ENCODE measurements around the gene ANOS1. TPM values are rescaled to one million over a fixed set of nuclear protein-coding genes. Genes with fewer than 3 reads are reported as not detected.

ANOS1 gene
- polyA plus RNA-seq, 2 of the 4 experiments (the other 2 are of a cell fraction), result 0.04 TPM; not detected in 1

- ATAC-seq (no peak), FAIRE-seq (no peak), DNase-seq (ENCODE audit: low read depth in 1 of 2, low spot score in 1 of 2) (no peak)
- no peak for TF ChIP-seq EHF (CRISPR knock-in tag; IDR thresholded peaks at IDR 0.05)
- TF ChIP-seq TFCP2L1 (CRISPR knock-in tag; IDR thresholded peaks at IDR 0.05), result no peak
- TF ChIP-seq BCL3 (IDR thresholded peaks at IDR 0.05), result no peak
- TF ChIP-seq HOXA7 (CRISPR knock-in tag; IDR thresholded peaks at IDR 0.05), result no peak
- no peak for TF ChIP-seq GATA3 (IDR thresholded peaks at IDR 0.05; ENCODE audit: borderline replicate concordance)
- TF ChIP-seq CBX8 (IDR thresholded peaks at IDR 0.05), result no peak
- no peak for TF ChIP-seq ZFP36 (IDR thresholded peaks at IDR 0.05; ENCODE audit: borderline replicate concordance, partially characterized antibody)
- TF ChIP-seq CHD2 (IDR thresholded peaks at IDR 0.05; ENCODE audit: low read length, partially characterized antibody), result no peak
- TF ChIP-seq ATOH8 (CRISPR knock-in tag; IDR thresholded peaks at IDR 0.05; ENCODE audit: low read depth), result no peak
- no peak for TF ChIP-seq EHMT2 (IDR thresholded peaks at IDR 0.05; ENCODE audit: low read depth)
- no peak for TF ChIP-seq MAFK (IDR thresholded peaks at IDR 0.05; ENCODE audit: partially characterized antibody)
- TF ChIP-seq USF2 (IDR thresholded peaks at IDR 0.05), result no peak
- TF ChIP-seq NFE2L2 (conservative IDR thresholded peaks at IDR 0.05; ENCODE audit: low read length), result no peak
- TF ChIP-seq FOXS1 (CRISPR knock-in tag; IDR thresholded peaks at IDR 0.05), result no peak
- no peak for TF ChIP-seq KDM1A (IDR thresholded peaks at IDR 0.05; ENCODE audit: low read depth)
- TF ChIP-seq E2F6 (IDR thresholded peaks at IDR 0.05; ENCODE audit: borderline replicate concordance, low read depth), result no peak
- no peak for TF ChIP-seq HOXB5 (CRISPR knock-in tag; IDR thresholded peaks at IDR 0.05)
- TF ChIP-seq CTCF (IDR thresholded peaks at IDR 0.05), result no peak
- no peak for TF ChIP-seq PBX3 (IDR thresholded peaks at IDR 0.05)
- no peak for TF ChIP-seq ELK1 (IDR thresholded peaks at IDR 0.05; ENCODE audit: low read depth, low read length)
- no peak overlapping the region for H3K27ac ChIP-seq
- H3K4me1 ChIP-seq, result no peaks in the 10 kb centered on the region
- ChIA-PET CTCF (no interaction called here), POLR2A (no interaction called here)
- H3K4me3 ChIP-seq, result no peak overlapping the region
- H3K4me2 ChIP-seq, result no peak overlapping the region
- no peaks in the 10 kb centered on the region for H3K9me3 ChIP-seq
- 4% methylated on average over 11 of the region's 16 CpGs for WGBS (ENCODE audit: missing lambda C conversion rate)
These were observed 47.6 kb downstream of the ANOS1 start for GRCh38 chrX:8684201-8684965.
